ENCODE measurements around the gene THRB.
"Not testable (repeated sequence)": the region's sequence is repeated elsewhere in the genome, so short reads cannot be mapped to it uniquely, and the experiment has no call there.

Gene THRB

DNA sequence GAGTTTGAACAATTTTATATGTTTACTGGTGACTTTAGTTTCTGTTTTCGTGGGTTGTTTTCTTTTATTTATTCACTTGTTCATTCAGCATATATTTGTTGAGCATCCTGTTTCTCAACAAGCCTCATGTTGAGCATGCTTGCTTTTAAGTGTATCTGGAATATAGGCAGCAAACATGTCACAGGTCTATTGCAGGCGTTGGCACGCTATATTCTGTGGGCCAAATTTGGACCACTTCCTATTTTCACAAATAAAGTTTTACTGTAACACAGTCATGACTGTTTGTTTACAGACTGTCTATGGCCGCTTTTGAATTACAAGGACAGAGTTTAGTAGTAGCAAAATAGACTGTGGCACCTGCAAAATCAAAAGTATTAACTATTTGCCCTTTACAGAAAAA, 89.6 kb downstream of the THRB start:
- H3K36me3 ChIP-seq (ENCODE audit: control insufficient read depth, insufficient read depth, low read length): no peaks in the 10 kb centered on the region
- peaks cover 3% of the 10 kb centered on the region; the same call in 1 of the 2 replicates for H3K9me3 ChIP-seq (ENCODE audit: control insufficient read depth, insufficient read depth, low read depth, low read length)
- no peak overlapping the region for H3K9ac ChIP-seq (ENCODE audit: low read length)
- H3K4me3 ChIP-seq (ENCODE audit: low read depth, low read length): no peak overlapping the region
- no peaks in the 10 kb centered on the region for H3K4me1 ChIP-seq (ENCODE audit: control insufficient read depth, insufficient read depth, low read length)
- H3K27ac ChIP-seq (ENCODE audit: low read depth, low read length): no peak overlapping the region
- no peaks in the 10 kb centered on the region for H3K27me3 ChIP-seq (ENCODE audit: control insufficient read depth, insufficient read depth, low read length)

DNA sequence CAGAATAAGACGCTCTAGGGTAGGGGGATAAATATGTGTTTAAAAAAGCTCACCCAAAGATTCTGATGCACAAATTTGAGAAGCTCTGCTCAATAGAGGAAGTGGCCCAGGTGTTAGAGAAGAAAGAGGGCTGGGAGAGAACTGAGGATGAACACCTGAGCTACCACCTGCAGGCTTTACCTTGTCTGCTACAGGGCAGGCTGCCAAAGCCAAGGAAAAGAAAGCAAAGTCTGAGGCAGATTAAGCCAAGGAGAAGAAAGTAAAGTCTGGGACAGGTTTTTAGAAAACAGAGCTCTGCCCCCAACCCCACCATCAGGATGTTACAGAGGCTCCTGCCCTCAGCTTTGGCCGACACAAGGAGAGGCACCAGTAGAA, 92.9 kb downstream of the THRB start:
- Histone ChIP-seq H3K4me3 (ENCODE audit: low read depth, low read length) (no peak overlapping the region), H3K4me1 (ENCODE audit: control insufficient read depth, insufficient read depth, low read length) (no peaks in the 10 kb centered on the region; the same call in 1 of the 2 replicates), H3K27me3 (ENCODE audit: control insufficient read depth, insufficient read depth, low read length) (no peaks in the 10 kb centered on the region), H3K9me3 (ENCODE audit: control insufficient read depth, insufficient read depth, low read depth, low read length) (peaks cover 3% of the 10 kb centered on the region; the same call in 1 of the 2 replicates), H3K9ac (ENCODE audit: low read length) (no peak overlapping the region), H3K36me3 (ENCODE audit: control insufficient read depth, insufficient read depth, low read length) (no peaks in the 10 kb centered on the region), H3K27ac (ENCODE audit: low read depth, low read length) (no peak overlapping the region)

DNA sequence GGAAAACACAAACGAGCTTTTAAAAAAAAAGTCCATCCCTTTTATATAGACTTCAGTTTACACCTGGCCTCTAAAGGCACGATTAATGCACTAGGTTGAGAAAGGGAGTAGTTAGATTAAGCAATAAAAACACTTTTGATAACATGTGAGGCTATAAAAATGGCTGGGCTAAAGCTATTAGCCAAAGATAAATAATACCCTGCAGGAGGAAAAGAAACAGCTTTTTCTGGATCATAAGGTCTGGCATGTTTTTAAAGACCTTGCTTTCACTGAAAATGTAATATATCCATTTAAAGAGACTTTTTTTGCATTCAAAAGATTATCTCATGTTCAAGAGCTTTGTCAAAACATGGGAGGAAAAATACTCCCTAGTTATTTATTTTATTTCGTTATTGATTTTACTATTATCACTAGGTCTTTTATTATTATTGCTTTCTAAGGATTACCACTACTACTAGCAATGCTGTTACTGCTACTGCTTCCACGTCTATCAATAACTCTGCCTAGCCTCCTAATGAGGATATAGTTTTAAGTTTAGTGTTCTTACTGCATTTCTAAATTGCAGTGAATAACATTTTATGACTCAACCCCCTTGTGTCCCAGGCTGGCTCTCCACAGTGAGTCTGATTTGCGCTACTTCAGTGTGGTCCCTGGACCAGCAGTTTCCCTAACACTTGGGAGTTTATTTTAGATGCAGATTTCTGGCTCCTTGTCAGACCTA, 93.4 kb downstream of the THRB start:
- no peaks in the 10 kb centered on the region for H3K27me3 ChIP-seq (ENCODE audit: control insufficient read depth, insufficient read depth, low read length)
- peaks cover 3% of the 10 kb centered on the region; the same call in 1 of the 2 replicates for H3K9me3 ChIP-seq (ENCODE audit: control insufficient read depth, insufficient read depth, low read depth, low read length)
- peaks cover 1% of the 10 kb centered on the region; the same call in 1 of the 2 replicates for H3K4me1 ChIP-seq (ENCODE audit: control insufficient read depth, insufficient read depth, low read length)
- H3K36me3 ChIP-seq (ENCODE audit: control insufficient read depth, insufficient read depth, low read length): no peaks in the 10 kb centered on the region
- no peak overlapping the region for H3K9ac ChIP-seq (ENCODE audit: low read length)
- H3K4me3 ChIP-seq (ENCODE audit: low read depth, low read length): no peak overlapping the region
- no peak overlapping the region for H3K27ac ChIP-seq (ENCODE audit: low read depth, low read length)

DNA sequence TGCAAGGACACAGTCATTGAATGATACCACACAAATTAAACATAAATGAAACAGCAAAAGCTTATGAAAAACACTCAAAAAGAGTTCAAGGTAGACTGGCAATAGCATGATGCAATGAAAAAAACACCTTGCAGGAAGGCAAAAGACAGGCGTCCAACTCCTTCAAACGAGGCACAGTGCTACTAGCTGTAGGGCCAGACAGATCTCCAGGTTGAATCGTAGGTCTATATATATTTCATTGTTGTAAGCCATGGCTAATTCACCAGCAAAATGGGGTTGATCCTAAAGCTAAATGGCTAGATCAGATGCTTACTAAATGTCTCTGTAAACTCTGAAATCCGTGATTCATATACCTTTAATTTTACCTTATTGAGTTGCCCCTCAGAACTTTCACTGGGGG, 94.2 kb downstream of the THRB start:
- peaks cover 3% of the 10 kb centered on the region; the same call in 1 of the 2 replicates for H3K4me1 ChIP-seq (ENCODE audit: control insufficient read depth, insufficient read depth, low read length)
- peaks cover 3% of the 10 kb centered on the region; the same call in 1 of the 2 replicates for H3K9me3 ChIP-seq (ENCODE audit: control insufficient read depth, insufficient read depth, low read depth, low read length)
- no peak overlapping the region for H3K9ac ChIP-seq (ENCODE audit: low read length)
- H3K4me3 ChIP-seq (ENCODE audit: low read depth, low read length): no peak overlapping the region
- H3K36me3 ChIP-seq (ENCODE audit: control insufficient read depth, insufficient read depth, low read length): no peaks in the 10 kb centered on the region
- no peak overlapping the region for H3K27ac ChIP-seq (ENCODE audit: low read depth, low read length)
- H3K27me3 ChIP-seq (ENCODE audit: control insufficient read depth, insufficient read depth, low read length): no peaks in the 10 kb centered on the region

DNA sequence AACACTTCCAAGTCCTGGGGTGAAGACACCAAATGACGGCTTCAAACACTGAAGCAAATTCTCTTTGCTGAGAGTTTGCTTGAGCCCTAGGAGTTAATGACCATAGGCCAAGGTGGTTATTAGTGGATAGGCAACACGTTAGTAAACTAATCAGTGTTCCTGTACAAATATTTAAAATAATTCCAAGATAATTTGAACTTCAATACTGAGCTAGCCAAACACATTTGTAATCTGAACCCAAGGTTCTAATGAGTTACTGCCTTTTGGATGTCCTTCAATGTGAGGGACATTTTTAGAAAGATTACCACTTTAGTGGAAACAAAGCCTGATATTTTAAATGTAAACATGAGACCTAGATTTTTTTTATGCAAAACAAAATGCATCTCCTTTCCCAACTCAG, 94.6 kb downstream of the THRB start:
- Histone ChIP-seq H3K9me3 (ENCODE audit: control insufficient read depth, insufficient read depth, low read depth, low read length) (peaks cover 3% of the 10 kb centered on the region; the same call in 1 of the 2 replicates), H3K4me1 (ENCODE audit: control insufficient read depth, insufficient read depth, low read length) (peaks cover 3% of the 10 kb centered on the region; the same call in 1 of the 2 replicates), H3K27ac (ENCODE audit: low read depth, low read length) (no peak overlapping the region), H3K9ac (ENCODE audit: low read length) (no peak overlapping the region), H3K36me3 (ENCODE audit: control insufficient read depth, insufficient read depth, low read length) (no peaks in the 10 kb centered on the region), H3K27me3 (ENCODE audit: control insufficient read depth, insufficient read depth, low read length) (no peaks in the 10 kb centered on the region), H3K4me3 (ENCODE audit: low read depth, low read length) (no peak overlapping the region)

DNA sequence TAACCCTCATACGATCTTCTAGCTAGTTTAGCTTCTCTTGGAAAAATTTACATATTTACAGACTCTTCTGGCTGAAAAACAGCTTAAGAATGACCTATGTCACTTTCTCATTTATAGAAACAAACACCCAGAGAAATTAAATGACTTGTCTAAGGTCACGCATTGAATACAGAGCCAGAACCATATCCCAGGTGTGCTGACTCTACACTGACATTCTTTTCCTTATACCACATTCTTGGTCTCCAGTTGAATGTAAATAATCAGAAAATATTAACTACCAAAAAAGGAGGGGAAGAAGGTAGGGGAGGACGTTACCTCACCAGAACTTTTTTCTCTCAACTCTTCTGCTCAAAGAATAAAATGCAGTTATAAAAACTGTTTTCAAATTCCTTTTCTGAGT, 95.0 kb downstream of the THRB start:
- Histone ChIP-seq H3K4me1 (ENCODE audit: control insufficient read depth, insufficient read depth, low read length) (peaks cover 3% of the 10 kb centered on the region; the same call in 1 of the 2 replicates), H3K9ac (ENCODE audit: low read length) (no peak overlapping the region), H3K36me3 (ENCODE audit: control insufficient read depth, insufficient read depth, low read length) (no peaks in the 10 kb centered on the region), H3K27ac (ENCODE audit: low read depth, low read length) (no peak overlapping the region), H3K27me3 (ENCODE audit: control insufficient read depth, insufficient read depth, low read length) (no peaks in the 10 kb centered on the region), H3K4me3 (ENCODE audit: low read depth, low read length) (no peak overlapping the region), H3K9me3 (ENCODE audit: control insufficient read depth, insufficient read depth, low read depth, low read length) (peaks cover 3% of the 10 kb centered on the region; the same call in 1 of the 2 replicates)

DNA sequence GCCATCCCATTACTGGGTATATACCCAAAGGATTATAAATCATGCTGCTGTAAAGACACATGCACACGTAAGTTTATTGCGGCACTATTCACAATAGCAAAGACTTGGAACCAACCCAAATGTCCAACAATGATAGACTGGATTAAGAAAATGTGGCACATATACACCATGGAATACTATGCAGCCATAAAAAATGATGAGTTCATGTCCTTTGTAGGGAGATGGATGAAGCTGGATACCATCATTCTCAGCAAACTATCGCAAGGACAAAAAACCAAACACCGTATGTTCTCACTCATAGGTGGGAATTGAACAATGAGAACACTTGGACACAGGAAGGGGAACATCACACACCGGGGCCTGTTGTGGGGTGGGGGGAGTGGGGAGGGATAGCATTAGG, 95.9 kb downstream of the THRB start:
- H3K27ac ChIP-seq (ENCODE audit: low read depth, low read length); H3K9me3 ChIP-seq (ENCODE audit: control insufficient read depth, insufficient read depth, low read depth, low read length); H3K4me1 ChIP-seq (ENCODE audit: control insufficient read depth, insufficient read depth, low read length); H3K9ac ChIP-seq (ENCODE audit: low read length); H3K4me3 ChIP-seq (ENCODE audit: low read depth, low read length); H3K36me3 ChIP-seq (ENCODE audit: control insufficient read depth, insufficient read depth, low read length); H3K27me3 ChIP-seq (ENCODE audit: control insufficient read depth, insufficient read depth, low read length): not testable (repeated sequence)

DNA sequence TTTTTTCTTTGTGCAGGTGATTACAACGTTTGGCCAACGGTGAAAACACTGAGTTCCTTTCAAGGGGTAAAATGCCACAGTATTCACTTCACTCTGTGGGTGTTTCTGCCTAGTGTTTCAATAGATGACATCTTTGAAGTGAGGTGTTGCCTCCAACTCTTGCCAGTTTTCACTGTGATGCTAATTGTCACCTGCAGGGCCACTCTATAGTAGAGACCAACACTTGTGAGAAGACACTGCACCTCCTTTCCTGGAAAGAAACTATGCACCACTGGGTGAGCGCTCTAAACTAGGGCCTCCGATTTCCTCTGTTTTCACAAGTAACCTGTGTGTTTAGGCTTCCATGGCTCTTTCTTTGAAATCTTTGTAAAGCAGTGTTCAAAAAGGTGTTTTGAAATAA, 98.3 kb downstream of the THRB start:
- no peak overlapping the region for H3K9ac ChIP-seq (ENCODE audit: low read length)
- no peaks in the 10 kb centered on the region for H3K9me3 ChIP-seq (ENCODE audit: control insufficient read depth, insufficient read depth, low read depth, low read length)
- peaks cover 6% of the 10 kb centered on the region; the same call in 1 of the 2 replicates for H3K4me1 ChIP-seq (ENCODE audit: control insufficient read depth, insufficient read depth, low read length)
- H3K4me3 ChIP-seq (ENCODE audit: low read depth, low read length): no peak overlapping the region
- no peak overlapping the region for H3K27ac ChIP-seq (ENCODE audit: low read depth, low read length)
- H3K36me3 ChIP-seq (ENCODE audit: control insufficient read depth, insufficient read depth, low read length): no peaks in the 10 kb centered on the region
- H3K27me3 ChIP-seq (ENCODE audit: control insufficient read depth, insufficient read depth, low read length): no peaks in the 10 kb centered on the region

DNA sequence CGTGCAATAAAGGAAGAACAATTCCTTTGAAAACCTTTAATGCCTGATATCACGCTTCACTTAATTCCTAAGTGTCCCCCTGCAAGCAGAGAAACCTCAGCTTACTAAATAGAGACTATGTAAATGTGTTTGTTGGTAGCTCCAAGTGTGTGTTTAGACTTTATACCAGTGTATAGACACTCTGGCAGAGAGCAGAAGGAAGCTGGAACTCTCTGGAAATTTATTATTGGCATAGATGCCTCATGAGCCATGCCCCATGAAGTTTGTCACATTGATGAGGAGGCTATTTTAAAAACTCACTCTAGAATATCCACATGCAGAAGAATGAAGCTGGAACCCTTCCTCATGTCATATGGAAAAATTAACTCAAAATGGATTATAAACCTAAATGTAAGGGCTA, 99.9 kb downstream of the THRB start:
- Histone ChIP-seq H3K36me3 (ENCODE audit: control insufficient read depth, insufficient read depth, low read length) (no peaks in the 10 kb centered on the region), H3K27me3 (ENCODE audit: control insufficient read depth, insufficient read depth, low read length) (no peaks in the 10 kb centered on the region), H3K9me3 (ENCODE audit: control insufficient read depth, insufficient read depth, low read depth, low read length) (no peaks in the 10 kb centered on the region), H3K27ac (ENCODE audit: low read depth, low read length) (no peak overlapping the region), H3K9ac (ENCODE audit: low read length) (no peak overlapping the region), H3K4me3 (ENCODE audit: low read depth, low read length) (no peak overlapping the region), H3K4me1 (ENCODE audit: control insufficient read depth, insufficient read depth, low read length) (peaks cover 8% of the 10 kb centered on the region)

DNA sequence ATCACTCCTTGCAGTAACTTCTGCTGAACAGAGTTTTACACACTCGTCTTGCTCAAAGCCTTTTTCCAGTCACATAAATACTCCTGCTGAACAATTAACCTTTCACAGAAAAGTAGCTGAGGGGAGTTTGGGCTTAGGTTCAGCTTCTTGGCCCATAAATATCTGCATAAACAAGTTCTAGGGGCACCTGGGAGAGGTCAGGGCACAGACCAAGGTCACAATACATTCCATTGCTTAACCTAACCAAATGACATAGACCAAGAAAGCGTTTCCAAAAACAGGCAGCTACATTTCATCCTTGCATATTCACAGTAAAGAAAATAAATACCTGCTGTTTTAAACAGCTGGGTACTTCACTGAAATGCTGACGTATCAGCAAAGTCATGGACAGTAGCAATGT, 101.3 kb downstream of the THRB start:
- Histone ChIP-seq H3K27ac (ENCODE audit: low read depth, low read length) (no peak overlapping the region), H3K36me3 (ENCODE audit: control insufficient read depth, insufficient read depth, low read length) (no peaks in the 10 kb centered on the region), H3K4me3 (ENCODE audit: low read depth, low read length) (no peak overlapping the region), H3K9me3 (ENCODE audit: control insufficient read depth, insufficient read depth, low read depth, low read length) (no peaks in the 10 kb centered on the region), H3K4me1 (ENCODE audit: control insufficient read depth, insufficient read depth, low read length) (peaks cover 19% of the 10 kb centered on the region), H3K9ac (ENCODE audit: low read length) (no peak overlapping the region), H3K27me3 (ENCODE audit: control insufficient read depth, insufficient read depth, low read length) (no peaks in the 10 kb centered on the region)

DNA sequence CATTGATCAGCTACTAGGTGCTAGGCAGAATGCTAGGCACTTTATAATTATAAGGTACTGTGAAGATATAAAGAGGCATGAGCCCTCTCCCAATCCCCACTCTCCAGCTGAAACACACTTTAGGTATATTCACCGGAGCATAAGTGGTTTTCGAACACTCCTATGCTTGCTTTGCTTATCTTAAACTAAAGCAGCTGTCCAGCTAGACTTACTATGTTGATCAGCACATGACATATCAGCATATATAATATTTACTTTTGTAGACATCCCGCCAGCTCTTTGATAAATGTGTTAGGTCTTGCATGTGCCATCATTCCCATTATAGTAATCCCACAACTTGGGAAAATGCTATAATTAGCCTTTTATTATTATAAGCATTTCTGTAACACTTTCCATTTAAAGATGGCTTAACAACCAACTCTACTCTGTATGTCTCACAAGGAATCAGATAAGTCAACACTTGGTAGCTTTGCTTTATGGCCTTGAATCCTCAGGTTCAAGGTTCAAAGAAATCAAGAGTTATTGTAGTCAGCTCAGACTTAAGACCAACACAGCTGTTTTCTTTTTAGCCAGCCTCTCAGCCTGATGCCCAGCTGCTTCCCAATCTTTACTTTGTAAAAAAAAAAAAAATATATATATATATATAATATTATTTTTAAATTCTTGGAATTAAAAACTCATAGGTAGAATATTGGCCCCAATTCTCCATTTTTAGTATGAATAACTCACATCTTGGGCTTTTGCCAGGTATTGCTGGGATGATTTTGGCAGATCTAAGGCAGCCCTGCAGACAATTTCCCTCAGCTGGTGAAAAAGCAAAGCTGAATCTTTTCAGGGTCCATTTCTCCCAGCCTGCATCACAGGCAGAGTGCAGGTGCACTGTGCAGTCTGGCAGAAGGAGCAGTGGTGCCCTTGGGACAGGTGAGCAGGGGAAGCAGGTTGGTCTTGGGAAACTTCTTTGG, 104.2 kb downstream of the THRB start:
- Histone ChIP-seq H3K27ac (ENCODE audit: low read depth, low read length) (no peak overlapping the region), H3K9me3 (ENCODE audit: control insufficient read depth, insufficient read depth, low read depth, low read length) (no peaks in the 10 kb centered on the region), H3K9ac (ENCODE audit: low read length) (no peak overlapping the region), H3K36me3 (ENCODE audit: control insufficient read depth, insufficient read depth, low read length) (no peaks in the 10 kb centered on the region), H3K4me3 (ENCODE audit: low read depth, low read length) (no peak overlapping the region), H3K27me3 (ENCODE audit: control insufficient read depth, insufficient read depth, low read length) (no peaks in the 10 kb centered on the region), H3K4me1 (ENCODE audit: control insufficient read depth, insufficient read depth, low read length) (peaks cover 15% of the 10 kb centered on the region)

Measured in HUES6 (cell line).